ENCODE results near the gene MXI1.

The MXI1 gene

GRCh38 chr10:110307805-110308204 lies 100.4 kb downstream of the MXI1 start:
- peaks cover 0 to 2% of the 10 kb centered on the region in 2 donors for H3K36me3 ChIP-seq (ENCODE audit: control insufficient read depth in 1 of 2, insufficient read depth in 2 of 2, low read length in 2 of 2)
- H3K4me3 ChIP-seq (ENCODE audit: low read depth in 1 of 2, low read length in 2 of 2) = no peak overlapping the region
- H3K9me3 ChIP-seq (ENCODE audit: control insufficient read depth in 1 of 2, low read length in 2 of 2) = no peaks in the 10 kb centered on the region
- no peaks in the 10 kb centered on the region for H3K27me3 ChIP-seq (ENCODE audit: low read depth, low read length)
- H3K27ac ChIP-seq (ENCODE audit: low read length) = no peak overlapping the region
- peaks cover 10 to 18% of the 10 kb centered on the region in 2 donors for H3K4me1 ChIP-seq (ENCODE audit: control insufficient read depth in 1 of 2, insufficient read depth in 2 of 2, low read length in 2 of 2)

DNA sequence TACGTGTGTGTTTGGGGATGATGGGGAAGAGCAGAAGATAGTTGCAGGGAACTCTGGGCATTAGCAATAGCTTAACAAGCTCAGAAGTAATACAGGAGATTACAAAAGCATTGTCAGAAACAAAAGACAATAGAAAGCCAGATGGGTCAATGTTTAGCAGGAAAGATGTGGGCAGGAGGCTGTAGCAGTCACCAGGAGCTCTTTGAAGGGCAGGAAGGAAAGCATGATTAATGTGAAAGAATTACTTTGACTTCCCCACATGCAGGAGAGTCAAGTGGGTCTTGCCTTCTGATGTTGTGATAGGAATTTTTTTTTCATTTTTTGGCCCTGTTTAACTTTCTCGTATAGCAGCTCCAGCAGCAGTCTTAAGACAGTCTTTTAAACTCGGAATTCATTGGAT lies 103.3 kb downstream of the MXI1 start:
- no peaks in the 10 kb centered on the region for H3K36me3 ChIP-seq (ENCODE audit: control insufficient read depth in 1 of 2, insufficient read depth in 2 of 2, low read length in 2 of 2)
- no peaks in the 10 kb centered on the region for H3K27me3 ChIP-seq (ENCODE audit: low read depth, low read length)
- H3K9me3 ChIP-seq (ENCODE audit: control insufficient read depth in 1 of 2, low read length in 2 of 2) = no peaks in the 10 kb centered on the region
- no peak overlapping the region for H3K27ac ChIP-seq (ENCODE audit: low read length)
- H3K4me1 ChIP-seq (ENCODE audit: control insufficient read depth in 1 of 2, insufficient read depth in 2 of 2, low read length in 2 of 2) = peaks cover 0 to 4% of the 10 kb centered on the region in 2 donors
- no peak overlapping the region for H3K4me3 ChIP-seq (ENCODE audit: low read depth in 1 of 2, low read length in 2 of 2)

DNA sequence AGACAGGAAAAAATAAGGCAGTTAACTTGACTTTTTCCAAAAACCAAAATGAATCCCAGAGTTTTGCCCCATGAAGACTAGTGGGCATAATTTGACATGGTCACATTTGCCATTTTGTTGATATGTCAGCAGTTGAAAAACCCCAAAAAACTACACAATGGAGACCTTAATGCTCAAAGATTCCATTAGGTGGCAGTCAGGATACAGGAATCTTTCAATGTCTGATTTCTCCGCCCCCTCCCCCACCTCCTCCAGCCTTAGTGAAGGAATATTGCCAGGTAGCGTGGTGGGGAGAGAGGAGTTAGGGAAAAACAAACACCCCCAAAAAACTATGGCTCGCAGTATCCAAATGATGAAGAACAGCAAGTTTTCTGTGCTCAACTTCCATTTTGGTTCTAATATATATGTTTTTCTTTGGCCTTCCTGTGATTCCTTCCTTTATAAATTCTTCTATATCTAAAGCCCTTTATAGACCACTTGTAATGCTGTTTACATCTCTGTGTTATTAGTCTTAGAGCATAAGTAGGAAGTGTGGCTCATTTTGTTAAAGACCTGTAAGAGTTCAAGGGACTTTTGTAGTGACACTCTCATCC lies 104.0 kb downstream of the MXI1 start:
- H3K27ac ChIP-seq (ENCODE audit: low read length) = no peak overlapping the region
- H3K36me3 ChIP-seq (ENCODE audit: control insufficient read depth in 1 of 2, insufficient read depth in 2 of 2, low read length in 2 of 2) = no peaks in the 10 kb centered on the region
- H3K27me3 ChIP-seq (ENCODE audit: low read depth, low read length) = no peaks in the 10 kb centered on the region
- no peaks in the 10 kb centered on the region for H3K9me3 ChIP-seq (ENCODE audit: control insufficient read depth in 1 of 2, low read length in 2 of 2)
- H3K4me1 ChIP-seq (ENCODE audit: control insufficient read depth in 1 of 2, insufficient read depth in 2 of 2, low read length in 2 of 2) = no peaks in the 10 kb centered on the region
- H3K4me3 ChIP-seq (ENCODE audit: low read depth in 1 of 2, low read length in 2 of 2) = no peak overlapping the region

DNA sequence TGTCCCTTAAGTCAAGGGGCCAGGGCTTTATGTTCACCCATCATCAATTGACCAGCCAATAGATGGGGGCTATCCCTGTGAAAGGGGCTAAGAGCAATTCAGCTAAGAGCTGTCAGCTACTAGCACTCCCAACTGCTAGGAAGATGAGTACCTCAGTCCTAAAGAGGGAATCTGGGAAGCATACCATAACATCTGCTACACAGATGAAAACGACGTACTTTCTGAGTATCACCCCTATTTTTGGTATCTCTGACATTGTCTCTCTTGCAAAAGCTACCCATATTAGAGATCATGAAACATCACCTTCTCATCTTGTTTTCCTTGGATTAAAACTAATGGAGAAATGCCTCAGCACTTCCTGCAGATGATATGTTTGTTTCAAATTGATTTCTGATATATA lies 104.8 kb downstream of the MXI1 start:
- Histone ChIP-seq H3K4me1 (ENCODE audit: control insufficient read depth in 1 of 2, insufficient read depth in 2 of 2, low read length in 2 of 2) (no peaks in the 10 kb centered on the region), H3K4me3 (ENCODE audit: low read depth in 1 of 2, low read length in 2 of 2) (no peak overlapping the region), H3K9me3 (ENCODE audit: control insufficient read depth in 1 of 2, low read length in 2 of 2) (no peaks in the 10 kb centered on the region), H3K36me3 (ENCODE audit: control insufficient read depth in 1 of 2, insufficient read depth in 2 of 2, low read length in 2 of 2) (no peaks in the 10 kb centered on the region), H3K27me3 (ENCODE audit: low read depth, low read length) (no peaks in the 10 kb centered on the region), H3K27ac (ENCODE audit: low read length) (no peak overlapping the region)

GRCh38 chr10:110313674-110314073 lies 106.3 kb downstream of the MXI1 start:
- no peaks in the 10 kb centered on the region for H3K36me3 ChIP-seq (ENCODE audit: control insufficient read depth in 1 of 2, insufficient read depth in 2 of 2, low read length in 2 of 2)
- H3K4me3 ChIP-seq (ENCODE audit: low read depth in 1 of 2, low read length in 2 of 2) = no peak overlapping the region
- no peaks in the 10 kb centered on the region for H3K4me1 ChIP-seq (ENCODE audit: control insufficient read depth in 1 of 2, insufficient read depth in 2 of 2, low read length in 2 of 2)
- no peaks in the 10 kb centered on the region for H3K9me3 ChIP-seq (ENCODE audit: control insufficient read depth in 1 of 2, low read length in 2 of 2)
- no peaks in the 10 kb centered on the region for H3K27me3 ChIP-seq (ENCODE audit: low read depth, low read length)
- H3K27ac ChIP-seq (ENCODE audit: low read length) = no peak overlapping the region

GRCh38 chr10:110317866-110318850 lies 110.8 kb downstream of the MXI1 start:
- Histone ChIP-seq H3K4me1 (ENCODE audit: control insufficient read depth in 1 of 2, insufficient read depth in 2 of 2, low read length in 2 of 2) (no peaks in the 10 kb centered on the region), H3K4me3 (ENCODE audit: low read depth in 1 of 2, low read length in 2 of 2) (no peak overlapping the region), H3K36me3 (ENCODE audit: control insufficient read depth in 1 of 2, insufficient read depth in 2 of 2, low read length in 2 of 2) (no peaks in the 10 kb centered on the region), H3K27me3 (ENCODE audit: low read depth, low read length) (no peaks in the 10 kb centered on the region), H3K9me3 (ENCODE audit: control insufficient read depth in 1 of 2, low read length in 2 of 2) (peaks cover 0 to 7% of the 10 kb centered on the region in 2 donors), H3K27ac (ENCODE audit: low read length) (no peak overlapping the region)

- Histone ChIP-seq H3K4me1 (ENCODE audit: control insufficient read depth in 1 of 2, insufficient read depth in 2 of 2, low read length in 2 of 2) (no peaks in the 10 kb centered on the region), H3K36me3 (ENCODE audit: control insufficient read depth in 1 of 2, insufficient read depth in 2 of 2, low read length in 2 of 2) (no peaks in the 10 kb centered on the region), H3K9me3 (ENCODE audit: control insufficient read depth in 1 of 2, low read length in 2 of 2) (peaks cover 0 to 7% of the 10 kb centered on the region in 2 donors), H3K27me3 (ENCODE audit: low read depth, low read length) (no peaks in the 10 kb centered on the region), H3K4me3 (ENCODE audit: low read depth in 1 of 2, low read length in 2 of 2) (no peak overlapping the region), H3K27ac (ENCODE audit: low read length) (no peak overlapping the region)
Measured at GRCh38 chr10:110321869-110322620, 114.6 kb downstream of the MXI1 start.

DNA sequence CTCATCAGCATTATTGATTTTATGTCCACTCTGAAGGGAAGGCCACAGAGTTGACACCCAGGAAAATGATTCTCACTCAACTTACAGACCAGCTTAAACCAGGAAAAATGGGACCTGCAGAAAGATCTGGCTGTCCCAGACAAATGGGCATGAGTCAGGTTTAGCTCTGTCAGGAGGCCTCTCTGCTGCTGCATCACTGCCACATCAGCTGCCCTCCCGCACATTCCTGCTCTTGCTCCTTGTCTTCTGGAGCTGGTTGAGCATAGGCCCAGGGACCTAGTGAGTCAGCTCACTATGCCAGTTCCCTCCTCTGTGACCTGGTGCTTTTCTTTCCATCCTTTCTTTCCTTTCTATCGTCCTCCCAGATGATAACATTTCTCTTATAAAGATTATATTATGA lies 116.1 kb downstream of the MXI1 start:
- H3K36me3 ChIP-seq (ENCODE audit: control insufficient read depth in 1 of 2, insufficient read depth in 2 of 2, low read length in 2 of 2) = no peaks in the 10 kb centered on the region
- no peaks in the 10 kb centered on the region for H3K4me1 ChIP-seq (ENCODE audit: control insufficient read depth in 1 of 2, insufficient read depth in 2 of 2, low read length in 2 of 2)
- no peaks in the 10 kb centered on the region for H3K27me3 ChIP-seq (ENCODE audit: low read depth, low read length)
- H3K4me3 ChIP-seq (ENCODE audit: low read depth in 1 of 2, low read length in 2 of 2) = no peak overlapping the region
- peaks cover 0 to 7% of the 10 kb centered on the region in 2 donors for H3K9me3 ChIP-seq (ENCODE audit: control insufficient read depth in 1 of 2, low read length in 2 of 2)
- H3K27ac ChIP-seq (ENCODE audit: low read length) = no peak overlapping the region

DNA sequence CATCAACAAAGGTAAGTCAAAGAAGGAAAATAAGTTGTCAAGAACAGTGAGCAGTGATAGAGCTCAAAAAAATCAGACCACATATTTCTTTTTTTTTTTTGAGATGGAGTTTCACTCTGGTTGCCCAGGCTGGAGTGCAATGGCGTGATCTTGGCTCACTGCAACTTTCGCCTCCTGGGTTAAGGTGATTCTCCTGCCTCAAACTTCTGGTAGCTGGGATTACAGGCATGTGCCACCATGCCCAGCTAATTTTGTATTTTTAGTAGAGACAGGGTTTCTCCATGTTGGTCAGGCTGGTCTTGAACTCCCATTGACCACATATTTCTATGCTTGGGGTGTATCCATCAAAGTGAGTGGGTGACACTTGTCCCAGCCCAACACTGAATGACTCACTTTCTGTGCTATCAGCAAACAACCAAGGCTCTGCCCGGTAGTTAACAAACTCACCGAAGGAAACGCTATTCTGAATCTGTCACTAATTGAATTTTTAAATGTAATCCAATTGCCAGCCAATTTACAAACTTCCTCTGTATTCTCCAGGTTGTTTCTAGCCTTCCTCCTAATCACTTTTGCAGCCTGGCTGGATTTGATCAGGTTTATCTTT lies 116.9 kb downstream of the MXI1 start:
- Histone ChIP-seq H3K27me3 (ENCODE audit: low read depth, low read length) (no peaks in the 10 kb centered on the region), H3K4me3 (ENCODE audit: low read depth in 1 of 2, low read length in 2 of 2) (no peak overlapping the region), H3K27ac (ENCODE audit: low read length) (no peak overlapping the region), H3K4me1 (ENCODE audit: control insufficient read depth in 1 of 2, insufficient read depth in 2 of 2, low read length in 2 of 2) (no peaks in the 10 kb centered on the region), H3K36me3 (ENCODE audit: control insufficient read depth in 1 of 2, insufficient read depth in 2 of 2, low read length in 2 of 2) (no peaks in the 10 kb centered on the region), H3K9me3 (ENCODE audit: control insufficient read depth in 1 of 2, low read length in 2 of 2) (peaks cover 0 to 8% of the 10 kb centered on the region in 2 donors)

DNA sequence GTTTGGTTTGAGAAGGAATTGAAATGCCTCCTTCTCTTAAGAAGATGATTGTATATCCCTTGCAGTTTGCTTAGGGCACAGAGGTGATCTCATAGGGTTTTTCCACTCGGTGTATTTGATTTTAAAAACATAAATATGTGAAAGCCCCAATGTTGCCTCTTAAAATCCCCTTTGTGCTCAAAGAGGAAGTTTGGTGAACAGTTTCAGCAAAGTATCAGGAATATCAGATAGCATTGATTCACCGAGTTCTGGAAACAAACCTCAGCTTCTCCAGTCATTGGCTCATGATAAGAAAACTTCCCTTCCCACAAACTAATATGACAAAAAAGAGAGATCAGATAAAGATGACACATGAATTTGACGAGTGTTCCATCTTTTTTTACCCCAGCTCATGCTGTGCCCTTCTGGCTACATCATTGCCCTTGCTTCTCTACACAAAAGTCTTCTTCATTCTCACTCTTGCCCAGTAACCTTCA lies 117.4 kb downstream of the MXI1 start:
- Histone ChIP-seq H3K9me3 (ENCODE audit: control insufficient read depth in 1 of 2, low read length in 2 of 2) (peaks cover 0 to 12% of the 10 kb centered on the region in 2 donors), H3K27me3 (ENCODE audit: low read depth, low read length) (no peaks in the 10 kb centered on the region), H3K4me3 (ENCODE audit: low read depth in 1 of 2, low read length in 2 of 2) (no peak overlapping the region), H3K27ac (ENCODE audit: low read length) (no peak overlapping the region), H3K4me1 (ENCODE audit: control insufficient read depth in 1 of 2, insufficient read depth in 2 of 2, low read length in 2 of 2) (no peaks in the 10 kb centered on the region), H3K36me3 (ENCODE audit: control insufficient read depth in 1 of 2, insufficient read depth in 2 of 2, low read length in 2 of 2) (no peaks in the 10 kb centered on the region)

Measured in muscle layer of duodenum (tissue), 2 donors.